ENCODE results near the gene MAPK1IP1L. TPM values are rescaled to one million over a fixed set of nuclear protein-coding genes. Genes with fewer than 3 reads are reported as not detected.

MAPK1IP1L gene
- total and polyA plus RNA-seq, 2 of the 4 experiments (the other 2 are of a cell fraction) = 44.8 to 168 TPM

DNA sequence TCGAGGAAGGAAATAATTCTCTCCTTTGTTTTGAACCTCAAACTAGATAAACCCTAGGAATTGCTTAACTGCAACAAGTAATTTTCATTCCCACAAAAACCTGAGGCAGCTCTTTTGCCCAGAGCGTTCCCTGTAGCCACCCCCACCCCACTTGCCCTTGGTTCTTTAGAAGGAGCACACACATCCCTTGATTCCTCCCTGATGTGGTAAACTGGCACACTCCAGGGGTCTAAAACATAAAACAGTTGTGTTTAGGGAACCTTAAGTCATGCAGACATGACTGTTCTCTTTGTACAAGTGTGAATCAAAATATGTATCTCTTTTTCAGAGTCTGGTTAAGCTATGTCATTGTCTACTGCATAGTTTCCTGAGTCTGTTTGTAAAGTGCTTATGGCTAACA, 14.0 kb downstream of the MAPK1IP1L start:
- Histone ChIP-seq H3K23ac (ENCODE audit: low read depth, low read length) (peak overlapping the region; percentile 6; the same call in 1 of the 2 replicates), H3K4me1 (ENCODE audit: control insufficient read depth, insufficient read depth, low read length) (peaks cover 6% of the 10 kb centered on the region; the same call in 1 of the 2 replicates), H2BK15ac (ENCODE audit: low read depth, low read length) (no peak overlapping the region), H3K36me3 (ENCODE audit: control insufficient read depth, insufficient read depth, low read length) (peaks cover 26% of the 10 kb centered on the region), H3K56ac (ENCODE audit: extremely low read depth, insufficient read depth, low read length) (no peak overlapping the region), H3K4me2 (ENCODE audit: low read depth, low read length) (no peak overlapping the region), H3K9me1 (ENCODE audit: insufficient read depth, low read length) (peaks cover 10% of the 10 kb centered on the region), H3K27me3 (ENCODE audit: control insufficient read depth, insufficient read depth, low read length) (no peaks in the 10 kb centered on the region), H4K8ac (ENCODE audit: low read depth in 2 of 2, low read length in 2 of 2) (no peak overlapping the region; a peak in 1 of 4 replicates), H3K4me3 (ENCODE audit: insufficient read depth, low read depth, low read length) (no peak overlapping the region), H2BK5ac (ENCODE audit: low read depth, low read length, poor library complexity, severe bottlenecking) (no peak overlapping the region), H2BK20ac (ENCODE audit: low read depth, low read length) (no peak overlapping the region; the same call in 1 of the 2 replicates), H3K79me1 (ENCODE audit: low read depth in 1 of 2, low read length in 2 of 2) (peaks cover 16 to 60% of the 10 kb centered on the region in 2 experiments), H3K27ac (ENCODE audit: insufficient read depth, low read length) (peak overlapping the region; percentile 10; the same call in 1 of the 2 replicates), H4K20me1 (ENCODE audit: insufficient read depth, low read length) (peaks cover 46% of the 10 kb centered on the region), H3K14ac (replicated peaks; ENCODE audit: low read depth, low read length) (no peak overlapping the region), H3K9me3 (ENCODE audit: control insufficient read depth, insufficient read depth, low read length) (no peaks in the 10 kb centered on the region), H2AFZ (replicated peaks; ENCODE audit: low read length, poor library complexity) (no peak overlapping the region), H2AK9ac (replicated peaks; ENCODE audit: low read depth, low read length, poor library complexity) (no peak overlapping the region), H4K5ac (ENCODE audit: low read depth, low read length) (no peak overlapping the region), H2BK120ac (ENCODE audit: low read depth, low read length) (no peak overlapping the region), H2AK5ac (ENCODE audit: low read depth, low read length) (no peak overlapping the region), H3K4ac (ENCODE audit: low read depth, low read length) (no peak overlapping the region), H3K9ac (ENCODE audit: low read depth, low read length) (no peak overlapping the region), H3K18ac (ENCODE audit: low read depth, low read length) (no peak overlapping the region), H4K91ac (ENCODE audit: insufficient read depth, low read depth, low read length) (no peak overlapping the region)
- ATAC-seq (ENCODE audit: low read depth) = peak; percentile 9; the same call in 1 of the 2 replicates
- BruUV-seq (replicated peaks) = no TSS peak
- dilution Hi-C loops (cut with HindIII; ENCODE audit: low sequenced_read_pairs, unreplicated experiment) (no loop called here), intact Hi-C loops (cut with micrococcal nuclease) (no loop called here), in situ Hi-C loops (cut with MboI; ENCODE audit: low sequenced_read_pairs) (no loop called here)
- DNase-seq = no peak
- TF ChIP-seq, protein P1, sequence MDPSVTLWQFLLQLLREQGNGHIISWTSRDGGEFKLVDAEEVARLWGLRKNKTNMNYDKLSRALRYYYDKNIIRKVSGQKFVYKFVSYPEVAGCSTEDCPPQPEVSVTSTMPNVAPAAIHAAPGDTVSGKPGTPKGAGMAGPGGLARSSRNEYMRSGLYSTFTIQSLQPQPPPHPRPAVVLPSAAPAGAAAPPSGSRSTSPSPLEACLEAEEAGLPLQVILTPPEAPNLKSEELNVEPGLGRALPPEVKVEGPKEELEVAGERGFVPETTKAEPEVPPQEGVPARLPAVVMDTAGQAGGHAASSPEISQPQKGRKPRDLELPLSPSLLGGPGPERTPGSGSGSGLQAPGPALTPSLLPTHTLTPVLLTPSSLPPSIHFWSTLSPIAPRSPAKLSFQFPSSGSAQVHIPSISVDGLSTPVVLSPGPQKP (IDR thresholded peaks at IDR 0.05; ENCODE audit: borderline replicate concordance, low read depth, low read length) = no peak
- TF ChIP-seq MAZ (IDR thresholded peaks at IDR 0.05; ENCODE audit: borderline replicate concordance, low read depth, low read length) (no peak), RCOR1 (IDR thresholded peaks at IDR 0.05; ENCODE audit: insufficient replicate concordance, low read length) (no peak), CHD1 (IDR thresholded peaks at IDR 0.05; ENCODE audit: low read depth, low read length) (no peak)
- POLR2A ChIA-PET (ENCODE audit: unreplicated experiment) = no interaction called here
- CTCF ChIA-PET = interaction anchor here (0.6 to 0.9 kb wide), 3 partner anchors 15 to 356 kb away, joined by 3 read pairs; no protein-coding TSS in a partner anchor
- WGBS, 2 experiments (ENCODE audit: extremely low coverage in 2 of 2, insufficient read length in 1 of 2) = no CpG with 5 or more reads among the region's 2 CpGs

All from IMR-90 (cell line).